ENCODE data around the gene ANKRD39.
A peak's percentile ranks its signal among the peaks of the same experiment; 100 is the strongest.

ANKRD39 gene

DNA sequence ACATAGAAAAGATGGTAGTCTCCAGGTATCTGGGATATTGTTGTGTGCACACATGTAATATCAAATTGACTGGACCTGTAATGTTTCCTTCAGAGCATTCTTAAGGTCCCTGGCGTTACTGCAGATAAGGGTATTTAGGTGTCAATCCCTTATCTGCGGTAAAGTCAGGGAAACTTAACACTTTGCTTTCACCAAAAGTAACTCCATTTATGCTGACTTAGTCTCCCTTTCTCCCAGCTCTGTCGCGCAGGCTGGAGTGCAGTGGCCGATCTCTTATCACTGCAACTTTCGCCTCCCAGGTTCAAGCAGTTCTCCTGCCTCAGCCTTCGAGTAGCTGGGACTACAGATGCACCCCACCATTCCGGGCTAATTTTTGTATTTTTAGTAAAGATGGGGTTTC is 39.9 kb downstream of the ANKRD39 start:
- DNase-seq (ENCODE audit: low spot score): no peak
- TF ChIP-seq CTCF (IDR thresholded peaks at IDR 0.05; ENCODE audit: borderline replicate concordance, control extremely low read depth, extremely low read depth, insufficient read depth, missing control alignments): no peak
- in situ Hi-C loops (cut with MboI; ENCODE audit: low sequenced_read_pairs, unreplicated experiment): no loop called here

GRCh38 chr2:96816836-96817702 is 40.7 kb downstream of the ANKRD39 start:
- TF ChIP-seq CTCF (IDR thresholded peaks at IDR 0.05; ENCODE audit: borderline replicate concordance, control extremely low read depth, extremely low read depth, insufficient read depth, missing control alignments): no peak
- DNase-seq (ENCODE audit: low spot score): no peak
- in situ Hi-C loops (cut with MboI; ENCODE audit: low sequenced_read_pairs, unreplicated experiment): no loop called here

- in situ Hi-C loops (cut with MboI; ENCODE audit: low sequenced_read_pairs, unreplicated experiment): no loop called here
- DNase-seq (ENCODE audit: low spot score): peak; percentile 99
- peak; percentile 40 for TF ChIP-seq CTCF (IDR thresholded peaks at IDR 0.05; ENCODE audit: borderline replicate concordance, control extremely low read depth, extremely low read depth, insufficient read depth, missing control alignments)
Measured at GRCh38 chr2:96816127-96816835, 41.5 kb downstream of the ANKRD39 start, which contains the start of gene CNNM3. Gene CNNM3, plus strand, starts transcription at chr2:96816268. Its CDS starts 10 bp downstream, at chr2:96816278.

DNA sequence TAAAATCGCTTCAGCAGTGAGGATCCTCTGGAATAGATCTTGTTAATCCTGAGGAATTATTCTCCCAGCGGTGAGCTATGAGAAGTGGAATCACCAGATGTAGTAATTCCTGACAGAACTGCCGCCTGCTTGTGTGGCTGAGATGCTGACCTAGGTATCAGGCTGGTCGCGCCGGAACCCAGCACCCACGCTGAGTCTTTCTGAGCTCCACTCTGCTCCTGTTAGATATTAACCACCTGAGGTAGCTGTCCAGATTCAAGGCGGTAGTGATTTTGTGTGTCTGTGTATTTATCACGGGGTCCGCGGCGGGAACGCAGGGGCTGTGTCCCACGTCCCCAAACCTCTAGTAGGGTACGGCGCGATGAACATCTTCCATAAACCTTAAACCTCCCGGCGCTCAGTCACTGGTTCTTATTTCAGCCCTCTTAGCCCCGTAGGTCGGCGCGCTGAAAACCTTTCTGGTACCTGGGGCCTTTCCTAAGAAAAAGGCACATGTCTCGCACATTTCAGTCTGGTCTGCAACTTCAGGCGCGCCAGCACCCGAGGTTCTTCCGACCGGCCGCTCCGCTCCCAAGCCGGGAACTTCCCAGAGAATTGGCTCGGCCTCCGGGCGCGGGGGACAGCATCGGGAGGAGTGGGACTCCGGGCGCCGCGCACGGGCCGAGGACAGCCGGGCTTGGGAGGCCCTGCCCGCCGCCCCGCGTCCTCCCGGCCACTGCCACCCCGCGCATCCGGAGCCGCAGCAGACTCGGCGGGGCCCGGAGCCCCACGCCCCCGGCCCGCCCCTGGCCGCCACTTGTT is 42.3 kb downstream of the ANKRD39 start:
- in situ Hi-C loops (cut with MboI; ENCODE audit: low sequenced_read_pairs, unreplicated experiment): no loop called here
- DNase-seq (ENCODE audit: low spot score): peak; percentile 70

DNA sequence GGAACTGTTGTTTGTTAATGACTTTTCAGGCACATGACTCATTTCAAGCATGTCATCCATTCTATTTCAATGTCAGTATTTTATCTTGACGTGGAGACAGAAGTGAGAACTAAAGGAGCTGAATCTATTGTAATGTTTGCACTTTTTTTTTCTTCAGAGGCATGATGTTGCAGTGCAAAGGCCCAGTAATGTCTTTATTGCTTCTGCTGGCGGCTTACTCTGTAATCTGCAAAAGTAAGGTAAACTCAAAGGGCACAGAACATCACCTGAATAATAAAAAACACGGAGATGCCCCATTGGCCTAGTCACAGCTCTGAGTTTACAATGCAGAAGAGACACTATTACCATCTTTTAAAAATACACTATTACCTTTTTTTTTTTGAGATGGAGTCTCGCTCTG is 44.2 kb downstream of the ANKRD39 start:
- no peak for TF ChIP-seq CTCF (IDR thresholded peaks at IDR 0.05; ENCODE audit: borderline replicate concordance, control extremely low read depth, extremely low read depth, insufficient read depth, missing control alignments)
- DNase-seq (ENCODE audit: low spot score): no peak
- in situ Hi-C loops (cut with MboI; ENCODE audit: low sequenced_read_pairs, unreplicated experiment): no loop called here

More for the DNA sequence above, 42.3 kb downstream of the ANKRD39 start:
- TF ChIP-seq CTCF (IDR thresholded peaks at IDR 0.05; ENCODE audit: borderline replicate concordance, control extremely low read depth, extremely low read depth, insufficient read depth, missing control alignments): no peak

- in situ Hi-C loops (cut with MboI; ENCODE audit: low sequenced_read_pairs, unreplicated experiment): no loop called here
- no peak for TF ChIP-seq CTCF (IDR thresholded peaks at IDR 0.05; ENCODE audit: borderline replicate concordance, control extremely low read depth, extremely low read depth, insufficient read depth, missing control alignments)
- no peak for DNase-seq (ENCODE audit: low spot score)
Measured at GRCh38 chr2:96811917-96812316, 45.9 kb downstream of the ANKRD39 start.

All from GM13976 (cell line).